Stromal cell of bone marrow (primary cell): ENCODE data around the gene VPS54.
"Not testable (repeated sequence)": the region's sequence is repeated elsewhere in the genome, so short reads cannot be mapped to it uniquely, and the experiment has no call there.

Experiments used
- DNase-seq: peaks from one replicate; pipeline ENCODE4 v3.0.0-alpha.2; 2012; ENCODE audit warnings: low read depth

Gene VPS54

GRCh38 chr2:63994329-63995070 is 24.7 kb downstream of the VPS54 start:
- peak; percentile 1 for DNase-seq

- no peak for DNase-seq
Measured at GRCh38 chr2:63993871-63994270, 25.4 kb downstream of the VPS54 start.

GRCh38 chr2:63993130-63993584 is 26.1 kb downstream of the VPS54 start:
- not testable (repeated sequence) for DNase-seq

- no peak for DNase-seq
Measured at GRCh38 chr2:63992061-63992685, 27.1 kb downstream of the VPS54 start.

GRCh38 chr2:63991173-63991999 is 27.8 kb downstream of the VPS54 start:
- DNase-seq: not testable (repeated sequence)

GRCh38 chr2:63990072-63990471 is 29.2 kb downstream of the VPS54 start:
- no peak for DNase-seq

GRCh38 chr2:63988842-63989436 is 30.3 kb downstream of the VPS54 start:
- DNase-seq: not testable (repeated sequence)

- DNase-seq: no peak
Measured at GRCh38 chr2:63984606-63985359, 34.4 kb downstream of the VPS54 start.

GRCh38 chr2:63983986-63984605 is 35.1 kb downstream of the VPS54 start:
- no peak for DNase-seq

GRCh38 chr2:63982335-63982734 is 36.9 kb downstream of the VPS54 start:
- no peak for DNase-seq

- DNase-seq: no peak
Measured at GRCh38 chr2:63981702-63982103, 37.5 kb downstream of the VPS54 start.

- DNase-seq: no peak
Measured at GRCh38 chr2:63980794-63981193, 38.4 kb downstream of the VPS54 start.

- DNase-seq: no peak
Measured at GRCh38 chr2:63977904-63978303, 41.3 kb downstream of the VPS54 start.

- DNase-seq: no peak
Measured at GRCh38 chr2:63976125-63976510, 43.1 kb downstream of the VPS54 start.

- no peak for DNase-seq
Measured at GRCh38 chr2:63975437-63976124, 43.6 kb downstream of the VPS54 start.

GRCh38 chr2:63975036-63975435 is 44.2 kb downstream of the VPS54 start:
- not testable (repeated sequence) for DNase-seq

- no peak for DNase-seq
Measured at GRCh38 chr2:63962186-63962585, 57.0 kb downstream of the VPS54 start.

GRCh38 chr2:63950414-63950813 is 68.8 kb downstream of the VPS54 start:
- DNase-seq: no peak

GRCh38 chr2:63942788-63943187 is 76.4 kb downstream of the VPS54 start:
- DNase-seq: no peak

GRCh38 chr2:63932104-63932503 is 87.1 kb downstream of the VPS54 start:
- DNase-seq: not testable (repeated sequence)

- DNase-seq: no peak
Measured at GRCh38 chr2:63926815-63927214, 92.4 kb downstream of the VPS54 start.
